ENCODE measurements around the gene ME3.

GRCh38 chr11:86555866-86556265 lies 116.5 kb downstream of the ME3 start:
- TF ChIP-seq SIN3A (IDR thresholded peaks at IDR 0.05; ENCODE audit: borderline replicate concordance, insufficient read depth, low read length) = no peak
- TF ChIP-seq POLR2AphosphoS5 (IDR thresholded peaks at IDR 0.05; ENCODE audit: low read depth, low read length) = no peak

All from PFSK-1 (cell line).